IMR-90 (cell line): Measurements from ENCODE around the gene RNF14. TPM values are rescaled to one million over a fixed set of nuclear protein-coding genes. Genes with fewer than 3 reads are reported as not detected.

Source experiments
- ATAC-seq: fragments of 200-7000 bp; cut with Tn5 transposase; 2 replicates; pipeline ENCODE4 v1.9.1; 2020; ENCODE audit warnings: low read depth, mild to moderate bottlenecking, moderate library complexity
- BruUV-seq: library from RNA; stranded (reverse); fragments of 400-500 nt; replicated peaks from 2 replicates; lab custom pipeline; 2021; lab: Mats Ljungman, UMichigan
- CTCF ChIA-PET: fragments of 300-600 bp; formaldehyde crosslinking; extraction: SDS; loops from one replicate; lab custom pipeline; 2021; ENCODE audit warnings: antibody characterized with exemption; lab: Yijun Ruan, JAX
- POLR2A ChIA-PET: fragments of 300-600 bp; sonication (Branson Sonifier 250); formaldehyde crosslinking; loops from one replicate; lab custom pipeline; 2022; ENCODE audit warnings: antibody characterized with exemption; ENCODE audit not compliant: unreplicated experiment; lab: Charles Lee
- DNase-seq: peaks from one replicate; pipeline ENCODE4 v3.0.0; 2013
- H2AFZ ChIP-seq: replicated peaks from 2 replicates; pipeline ENCODE3; 2013; ENCODE audit warnings: low read length, mild to moderate bottlenecking; ENCODE audit not compliant: poor library complexity
- H2AK5ac ChIP-seq: 2 replicates; pipeline ENCODE4 v1.6.1; 2013; ENCODE audit warnings: low read depth, low read length, inconsistent platforms
- H2AK9ac ChIP-seq: replicated peaks from 2 replicates; pipeline ENCODE3; 2013; ENCODE audit warnings: mild to moderate bottlenecking, low read depth, low read length, moderate library complexity; ENCODE audit not compliant: poor library complexity
- H2BK120ac ChIP-seq: 2 replicates; pipeline ENCODE4 v1.6.1; 2013; ENCODE audit warnings: low read depth, low read length, inconsistent platforms
- H2BK15ac ChIP-seq: 3 replicates; pipeline ENCODE4 v1.6.1; 2013; ENCODE audit warnings: low read depth, low read length, inconsistent platforms
- H2BK20ac ChIP-seq: 2 replicates; pipeline ENCODE4 v1.6.1; 2013; ENCODE audit warnings: low read depth, mild to moderate bottlenecking, inconsistent platforms, low read length, moderate library complexity
- H2BK5ac ChIP-seq: 2 replicates; pipeline ENCODE4 v1.6.1; 2013; ENCODE audit warnings: mild to moderate bottlenecking, low read depth, low read length, inconsistent platforms; ENCODE audit not compliant: poor library complexity, severe bottlenecking
- H3K14ac ChIP-seq: replicated peaks from 2 replicates; pipeline ENCODE4 v1.6.1; 2013; ENCODE audit warnings: low read depth, low read length, inconsistent platforms
- H3K18ac ChIP-seq: 2 replicates; pipeline ENCODE4 v1.6.1; 2013; ENCODE audit warnings: low read depth, low read length, control low read depth
- H3K23ac ChIP-seq: 2 replicates; pipeline ENCODE4 v1.6.1; 2013; ENCODE audit warnings: low read depth, low read length, inconsistent platforms
- H3K27ac ChIP-seq: 2 replicates; pipeline ENCODE4 v1.5.1; 2013; ENCODE audit warnings: mild to moderate bottlenecking, control low read depth, low read length; ENCODE audit not compliant: insufficient read depth
- H3K27me3 ChIP-seq: 2 replicates; pipeline ENCODE4 v1.6.1; 2013; ENCODE audit warnings: low read length; ENCODE audit not compliant: control insufficient read depth, insufficient read depth
- H3K36me3 ChIP-seq: 2 replicates; pipeline ENCODE4 v1.6.1; 2013; ENCODE audit warnings: low read length, mixed read lengths; ENCODE audit not compliant: control insufficient read depth, insufficient read depth
- H3K4ac ChIP-seq: 2 replicates; pipeline ENCODE4 v1.6.1; 2013; ENCODE audit warnings: low read depth, low read length, inconsistent platforms
- H3K4me1 ChIP-seq: 2 replicates; pipeline ENCODE4 v1.6.1; 2013; ENCODE audit warnings: low read length, mixed read lengths; ENCODE audit not compliant: control insufficient read depth, insufficient read depth
- H3K4me2 ChIP-seq: 2 replicates; pipeline ENCODE4 v1.6.1; 2013; ENCODE audit warnings: low read depth, mild to moderate bottlenecking, control low read depth, low read length, moderate library complexity
- H3K4me3 ChIP-seq: 2 replicates; pipeline ENCODE4 v1.5.1; 2013; ENCODE audit warnings: low read depth, mild to moderate bottlenecking, control low read depth, low read length, moderate library complexity; ENCODE audit not compliant: insufficient read depth
- H3K56ac ChIP-seq: 2 replicates; pipeline ENCODE4 v1.6.1; 2013; ENCODE audit warnings: low read length, inconsistent platforms; ENCODE audit not compliant: insufficient read depth; ENCODE audit errors: extremely low read depth
- H3K79me1 ChIP-seq, 2 experiments: 2 replicates each; pipeline ENCODE4 v1.6.1; 2013; ENCODE audit warnings: low read length in 2 of 2, inconsistent platforms in 1 of 2, low read depth in 1 of 2
- H3K9ac ChIP-seq: 2 replicates; pipeline ENCODE4 v1.6.1; 2013; ENCODE audit warnings: low read depth, low read length, control low read depth
- H3K9me1 ChIP-seq: 2 replicates; pipeline ENCODE4 v1.6.1; 2013; ENCODE audit warnings: low read length, inconsistent platforms; ENCODE audit not compliant: insufficient read depth
- H3K9me3 ChIP-seq: 2 replicates; pipeline ENCODE4 v1.6.1; 2013; ENCODE audit warnings: low read length; ENCODE audit not compliant: control insufficient read depth, insufficient read depth
- H4K20me1 ChIP-seq: 2 replicates; pipeline ENCODE4 v1.6.1; 2013; ENCODE audit warnings: low read length, inconsistent platforms; ENCODE audit not compliant: insufficient read depth
- H4K5ac ChIP-seq: 2 replicates; pipeline ENCODE4 v1.6.1; 2013; ENCODE audit warnings: mild to moderate bottlenecking, low read depth, low read length, control low read depth
- H4K8ac ChIP-seq, 2 experiments: 2 replicates each; pipeline ENCODE4 v1.6.1; 2013; ENCODE audit warnings: low read depth in 2 of 2, low read length in 2 of 2, control low read depth in 1 of 2, inconsistent platforms in 1 of 2
- H4K91ac ChIP-seq: 2 replicates; pipeline ENCODE4 v1.6.1; 2013; ENCODE audit warnings: low read depth, low read length, inconsistent platforms; ENCODE audit not compliant: insufficient read depth
- CEBPB ChIP-seq: IDR thresholded peaks from 2 replicates; pipeline ENCODE4 v1.6.1; 2012; ENCODE audit warnings: low read depth, low read length, improper control_type of control experiment
- CHD1 ChIP-seq: IDR thresholded peaks from 2 replicates; pipeline ENCODE4 v1.6.1; 2012; ENCODE audit warnings: low read depth, low read length, improper control_type of control experiment
- MXI1 ChIP-seq: IDR thresholded peaks from 2 replicates; pipeline ENCODE4 v1.6.1; 2012; ENCODE audit warnings: low read depth, mild to moderate bottlenecking, low read length, moderate library complexity, borderline replicate concordance
- POLR2A ChIP-seq: IDR thresholded peaks from 2 replicates; pipeline ENCODE4 v1.6.1; 2012; ENCODE audit warnings: mild to moderate bottlenecking, low read depth, low read length
- RFX5 ChIP-seq: IDR thresholded peaks from 2 replicates; pipeline ENCODE4 v1.8.0; 2012; ENCODE audit warnings: low read depth, mild to moderate bottlenecking, low read length, moderate library complexity
- WGBS, 2 experiments: methylation state at CpG; one replicate each; pipeline versions ENCODE4 v1.1.5 to v1.1.7; 2013; ENCODE audit warnings: missing lambda C conversion rate in 2 of 2; ENCODE audit not compliant: insufficient read length in 1 of 2; ENCODE audit errors: extremely low coverage in 2 of 2; 5-methylcytosine and 5-hydroxymethylcytosine counted together
- dilution Hi-C: fragments of 300-500 bp; cut with HindIII; formaldehyde crosslinking; loops from one replicate; pipeline ENCODE4 v1.14.3; 2018; ENCODE audit warnings: low sequenced_read_pairs; ENCODE audit not compliant: unreplicated experiment
- in situ Hi-C: fragments of 300-500 bp; cut with MboI; formaldehyde crosslinking; loops from 3 replicates; pipeline ENCODE4 v1.14.3; 2019; ENCODE audit warnings: low sequenced_read_pairs, inconsistent platforms, mixed read lengths
- intact Hi-C: fragments of 100-400 bp; cut with micrococcal nuclease; formaldehyde crosslinking; loops from 2 replicates; pipeline ENCODE4 v1.10.0; 2022
- polyA plus RNA-seq, 3 experiments: library from polyadenylated mRNA; depleted of rRNA; stranded (reverse); fragments of >200 nt; gene quantifications; 2 replicates each; pipeline ENCODE4 v1.2.3, GENCODE V29; 2012; ENCODE audit warnings: low replicate concordance in 1 of 3
- total RNA-seq: library from RNA; depleted of rRNA; stranded (reverse); fragments of >200 nt; gene quantifications from 2 replicates; pipeline ENCODE4 v1.2.3, GENCODE V29; 2012
- TF ChIP-seq, protein P1 (sequence below): conservative IDR thresholded peaks from 2 replicates; pipeline ENCODE4 v1.5.1; 2012; ENCODE audit warnings: mild to moderate bottlenecking, low read depth, low read length, improper control_type of control experiment

The RNF14 gene
- total and polyA plus RNA-seq, 2 of the 4 experiments (the other 2 are of a cell fraction) = 36.1 to 106 TPM

DNA sequence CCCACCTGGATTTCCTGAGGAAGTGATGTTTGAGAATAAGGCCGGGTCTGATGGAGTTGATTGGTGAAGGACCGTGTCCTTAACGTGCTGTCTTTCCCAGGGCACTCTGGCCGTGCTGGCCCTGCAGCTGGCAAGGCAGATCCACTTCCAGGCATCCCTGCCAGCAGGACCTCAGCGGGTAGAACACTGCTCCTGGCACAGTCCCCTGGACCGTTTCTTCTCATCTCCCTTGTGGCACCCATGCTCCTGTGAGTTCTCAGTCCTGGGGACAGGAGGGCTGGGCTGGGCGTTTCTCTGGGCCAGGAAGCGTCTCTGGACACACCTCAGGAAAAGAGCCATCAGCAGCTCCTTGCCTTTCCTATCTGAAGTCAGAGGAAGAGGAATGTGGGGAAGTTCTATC is 40.9 kb upstream of the RNF14 start:
- Histone ChIP-seq H3K9ac (no peak overlapping the region), H3K27ac (no peak overlapping the region), H3K36me3 (peaks cover 48% of the 10 kb centered on the region), H2BK120ac (no peak overlapping the region), H2BK5ac (no peak overlapping the region), H3K4me2 (no peak overlapping the region), H2AK5ac (no peak overlapping the region), H2AK9ac (no peak overlapping the region), H4K8ac (no peak overlapping the region), H4K91ac (no peak overlapping the region), H3K4me1 (peaks cover 3% of the 10 kb centered on the region), H2AFZ (no peak overlapping the region), H3K79me1 (peaks cover 23 to 24% of the 10 kb centered on the region in 2 experiments), H2BK20ac (no peak overlapping the region), H3K14ac (no peak overlapping the region), H3K4ac (no peak overlapping the region), H3K23ac (no peak overlapping the region), H3K27me3 (no peaks in the 10 kb centered on the region), H3K18ac (no peak overlapping the region), H3K9me1 (peaks cover 3% of the 10 kb centered on the region; the same call in 1 of the 2 replicates), H3K9me3 (no peaks in the 10 kb centered on the region), H4K5ac (no peak overlapping the region), H4K20me1 (no peaks in the 10 kb centered on the region), H3K56ac (no peak overlapping the region), H3K4me3 (no peak overlapping the region), H2BK15ac (no peak overlapping the region)
- ATAC-seq (no peak), DNase-seq (no peak)
- WGBS, 2 experiments = 70% methylated on average over 2 of the region's 8 CpGs; no CpG with 5 or more reads in 1 of the 2 experiments
- CTCF ChIA-PET = no interaction called here
- in situ Hi-C loops = no loop called here
- intact Hi-C loops = no loop called here
- BruUV-seq = no TSS peak
- no peak for TF ChIP-seq POLR2A
- no peak for TF ChIP-seq CEBPB
- TF ChIP-seq MXI1 = no peak
- TF ChIP-seq, protein P1, sequence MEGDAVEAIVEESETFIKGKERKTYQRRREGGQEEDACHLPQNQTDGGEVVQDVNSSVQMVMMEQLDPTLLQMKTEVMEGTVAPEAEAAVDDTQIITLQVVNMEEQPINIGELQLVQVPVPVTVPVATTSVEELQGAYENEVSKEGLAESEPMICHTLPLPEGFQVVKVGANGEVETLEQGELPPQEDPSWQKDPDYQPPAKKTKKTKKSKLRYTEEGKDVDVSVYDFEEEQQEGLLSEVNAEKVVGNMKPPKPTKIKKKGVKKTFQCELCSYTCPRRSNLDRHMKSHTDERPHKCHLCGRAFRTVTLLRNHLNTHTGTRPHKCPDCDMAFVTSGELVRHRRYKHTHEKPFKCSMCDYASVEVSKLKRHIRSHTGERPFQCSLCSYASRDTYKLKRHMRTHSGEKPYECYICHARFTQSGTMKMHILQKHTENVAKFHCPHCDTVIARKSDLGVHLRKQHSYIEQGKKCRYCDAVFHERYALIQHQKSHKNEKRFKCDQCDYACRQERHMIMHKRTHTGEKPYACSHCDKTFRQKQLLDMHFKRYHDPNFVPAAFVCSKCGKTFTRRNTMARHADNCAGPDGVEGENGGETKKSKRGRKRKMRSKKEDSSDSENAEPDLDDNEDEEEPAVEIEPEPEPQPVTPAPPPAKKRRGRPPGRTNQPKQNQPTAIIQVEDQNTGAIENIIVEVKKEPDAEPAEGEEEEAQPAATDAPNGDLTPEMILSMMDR = no peak
- no peak for TF ChIP-seq RFX5
- TF ChIP-seq CHD1 = no peak
- POLR2A ChIA-PET = no interaction called here
- dilution Hi-C loops = no loop called here
